GM13977 (cell line): ENCODE data around the gene PAX3.

ENCODE experiments used
- DNase-seq: peaks from one replicate; pipeline ENCODE4 v3.0.0; 2012; ENCODE audit warnings: low spot score
- in situ Hi-C: fragments of 300-500 bp; cut with MboI; formaldehyde crosslinking; loops from one replicate; pipeline ENCODE4 v1.12.0; 2022; ENCODE audit warnings: low sequenced_read_pairs, low pct_unique_long_range_greater_than_20kb, mixed read lengths, inconsistent platforms; ENCODE audit not compliant: unreplicated experiment
- TF ChIP-seq, protein P1 (sequence below): IDR thresholded peaks from 2 replicates; pipeline ENCODE4 v1.5.1; 2012; ENCODE audit warnings: mild to moderate bottlenecking, control low read depth; ENCODE audit not compliant: insufficient read depth; ENCODE audit errors: extremely low read depth, missing control alignments

The PAX3 gene

DNA sequence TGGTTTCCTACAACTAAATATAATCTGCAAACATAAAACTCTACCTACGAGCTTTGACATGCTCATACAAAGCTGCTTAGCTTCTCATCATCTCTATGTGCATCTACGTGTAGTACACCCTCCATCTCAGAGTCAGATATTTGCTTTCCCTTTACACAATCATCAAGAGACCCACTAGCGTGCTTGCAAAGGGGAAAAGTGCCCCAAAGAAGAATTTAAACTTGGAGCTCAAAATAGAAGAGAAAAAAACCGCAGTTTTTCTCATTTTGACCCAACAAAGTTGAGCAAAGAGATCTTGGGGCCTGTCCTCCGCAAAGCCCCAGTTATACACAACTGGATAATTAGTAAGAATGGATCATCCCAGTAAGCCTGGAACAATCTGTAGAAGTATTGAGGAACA is 104.1 kb downstream of the PAX3 start:
- in situ Hi-C loops: no loop called here
- TF ChIP-seq, protein P1, sequence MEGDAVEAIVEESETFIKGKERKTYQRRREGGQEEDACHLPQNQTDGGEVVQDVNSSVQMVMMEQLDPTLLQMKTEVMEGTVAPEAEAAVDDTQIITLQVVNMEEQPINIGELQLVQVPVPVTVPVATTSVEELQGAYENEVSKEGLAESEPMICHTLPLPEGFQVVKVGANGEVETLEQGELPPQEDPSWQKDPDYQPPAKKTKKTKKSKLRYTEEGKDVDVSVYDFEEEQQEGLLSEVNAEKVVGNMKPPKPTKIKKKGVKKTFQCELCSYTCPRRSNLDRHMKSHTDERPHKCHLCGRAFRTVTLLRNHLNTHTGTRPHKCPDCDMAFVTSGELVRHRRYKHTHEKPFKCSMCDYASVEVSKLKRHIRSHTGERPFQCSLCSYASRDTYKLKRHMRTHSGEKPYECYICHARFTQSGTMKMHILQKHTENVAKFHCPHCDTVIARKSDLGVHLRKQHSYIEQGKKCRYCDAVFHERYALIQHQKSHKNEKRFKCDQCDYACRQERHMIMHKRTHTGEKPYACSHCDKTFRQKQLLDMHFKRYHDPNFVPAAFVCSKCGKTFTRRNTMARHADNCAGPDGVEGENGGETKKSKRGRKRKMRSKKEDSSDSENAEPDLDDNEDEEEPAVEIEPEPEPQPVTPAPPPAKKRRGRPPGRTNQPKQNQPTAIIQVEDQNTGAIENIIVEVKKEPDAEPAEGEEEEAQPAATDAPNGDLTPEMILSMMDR: no peak
- no peak for DNase-seq

DNA sequence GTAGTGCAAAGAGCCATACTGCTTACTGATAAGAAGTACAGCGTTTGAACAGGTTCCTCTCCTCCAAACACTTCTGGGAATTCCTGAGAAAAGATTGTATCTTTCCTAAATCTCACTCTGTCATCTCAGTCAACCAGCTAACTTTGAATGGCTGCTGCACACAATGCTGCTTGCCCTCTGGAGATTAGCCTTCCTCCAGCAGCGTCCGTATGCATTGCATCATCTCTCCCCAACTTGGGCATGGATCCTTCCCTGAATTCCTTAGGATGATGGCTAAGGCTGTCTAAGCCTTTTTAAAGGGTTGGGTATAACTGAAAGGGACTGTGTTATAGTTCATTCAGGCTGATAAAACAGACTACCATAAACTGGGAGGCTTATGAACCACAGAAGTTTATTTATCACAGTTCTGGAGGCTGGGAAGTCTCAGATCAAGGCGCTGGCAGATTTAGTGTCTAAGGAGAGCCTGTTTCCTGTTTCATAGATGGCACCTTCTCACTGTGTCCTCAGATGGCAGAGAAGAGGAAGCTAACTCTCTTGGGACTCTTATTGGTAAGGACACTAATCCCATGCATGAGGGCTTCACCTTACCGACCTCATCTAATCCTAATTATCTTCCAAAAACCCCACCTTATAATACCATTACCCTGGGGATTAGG is 105.3 kb downstream of the PAX3 start:
- TF ChIP-seq, protein P1: no peak
- in situ Hi-C loops: no loop called here
- DNase-seq: no peak

DNA sequence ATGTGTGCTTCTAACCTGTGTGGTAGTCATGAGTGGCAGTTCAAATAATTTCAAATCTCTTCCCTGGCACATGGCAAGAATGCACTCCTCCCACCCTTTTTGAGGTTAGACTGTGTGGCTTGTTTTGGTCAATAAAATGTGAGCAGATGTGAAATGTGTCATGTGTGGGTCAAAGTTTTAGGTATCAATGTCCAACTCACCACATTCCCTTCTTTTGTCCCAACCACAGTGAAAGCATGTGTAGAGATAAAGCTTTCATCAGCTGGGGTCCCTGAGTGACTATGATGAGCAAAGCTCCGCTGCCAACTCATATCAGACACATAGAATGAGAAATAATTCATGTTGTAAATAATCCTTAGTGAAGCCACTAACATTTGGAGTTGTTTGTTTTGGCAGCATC is 118.2 kb downstream of the PAX3 start:
- TF ChIP-seq, protein P1: no peak
- no peak for DNase-seq
- in situ Hi-C loops: no loop called here

DNA sequence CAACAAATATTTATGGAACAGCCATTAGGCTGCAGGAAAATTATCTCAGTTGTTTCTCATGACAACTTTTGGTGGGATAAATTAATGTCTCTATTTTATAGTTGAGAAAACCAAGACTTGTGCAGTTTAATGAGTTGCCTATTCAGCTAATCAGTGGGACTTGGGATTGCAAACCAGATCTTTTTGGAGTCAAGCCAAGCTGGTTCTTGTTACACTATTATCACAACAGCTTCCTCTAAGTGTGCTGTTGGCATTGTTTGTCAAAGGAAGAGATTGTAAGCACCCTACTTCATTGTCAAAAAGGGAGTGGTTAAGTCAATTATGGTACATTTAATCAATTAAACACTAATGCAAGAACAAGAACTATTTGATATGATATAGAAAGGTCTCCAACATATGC is 119.2 kb downstream of the PAX3 start:
- TF ChIP-seq, protein P1: no peak
- in situ Hi-C loops: no loop called here
- no peak for DNase-seq

DNA sequence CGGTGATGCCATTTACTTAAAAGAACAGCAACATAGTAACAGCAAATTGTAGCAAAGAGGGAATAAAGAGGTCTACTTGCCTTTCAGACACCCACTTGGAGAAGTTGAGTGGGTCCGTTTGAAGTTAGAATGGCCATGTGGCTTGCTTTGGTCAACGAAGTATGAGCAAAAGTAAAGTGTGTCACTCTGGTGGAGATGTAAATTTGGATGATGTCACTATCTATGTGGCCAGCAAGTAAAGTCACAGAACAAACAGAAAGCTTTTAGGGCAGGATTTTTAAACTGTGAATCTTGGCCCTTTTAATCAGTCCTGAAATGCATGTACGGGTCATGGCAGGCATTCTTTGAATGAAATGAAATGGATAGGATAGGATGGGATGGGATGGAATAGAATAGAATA is 120.3 kb downstream of the PAX3 start:
- no peak for DNase-seq
- in situ Hi-C loops: no loop called here
- TF ChIP-seq, protein P1: no peak

DNA sequence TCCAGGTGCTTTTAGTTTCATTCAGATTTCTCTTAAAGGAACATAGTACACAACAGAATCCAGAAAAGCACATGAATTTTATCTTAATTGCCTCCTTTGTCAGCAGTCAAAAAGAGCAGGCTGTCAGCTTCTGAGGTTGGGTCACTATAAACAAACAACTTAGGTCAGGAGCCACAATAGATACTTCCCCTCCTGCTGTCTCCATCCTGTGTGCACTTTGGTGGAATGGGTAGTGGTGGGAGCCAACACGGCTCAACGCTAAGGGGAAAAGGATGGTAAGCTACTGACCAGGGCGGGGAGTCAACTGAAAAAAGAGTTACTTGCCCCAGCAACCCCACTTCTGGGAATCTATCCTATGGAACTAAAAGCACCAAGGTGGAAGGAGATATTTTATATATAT is 121.9 kb downstream of the PAX3 start:
- no peak for DNase-seq

More for the DNA sequence above, 121.9 kb downstream of the PAX3 start:
- in situ Hi-C loops: no loop called here
- TF ChIP-seq, protein P1: no peak
